Mesothelial cell of epicardium (in vitro differentiated cells): ENCODE measurements around the gene KCNJ5. TPM values are rescaled to one million over a fixed set of nuclear protein-coding genes. Genes with fewer than 3 reads are reported as not detected.
"Not testable (repeated sequence)": the region's sequence is repeated elsewhere in the genome, so short reads cannot be mapped to it uniquely, and the experiment has no call there.

Experiments used
- DNase-seq, 2 experiments: peaks; one replicate each; pipeline ENCODE4 v3.0.0; 2021; ENCODE audit warnings: low spot score in 2 of 2; ENCODE audit not compliant: unreplicated experiment in 2 of 2
- H3K27ac Mint-ChIP-seq: 2 replicates; pipeline ENCODE4 v1.8.0; 2021; ENCODE audit warnings: mixed read lengths
- H3K27me3 Mint-ChIP-seq: 2 replicates; pipeline ENCODE4 v1.8.0; 2021; ENCODE audit warnings: low read depth, mixed read lengths
- H3K36me3 Mint-ChIP-seq: 2 replicates; pipeline ENCODE4 v1.8.0; 2021; ENCODE audit warnings: mixed read lengths
- H3K4me1 Mint-ChIP-seq: 2 replicates; pipeline ENCODE4 v1.8.0; 2021; ENCODE audit warnings: mixed read lengths
- H3K4me3 Mint-ChIP-seq: 2 replicates; pipeline ENCODE4 v1.8.0; 2021; ENCODE audit warnings: mild to moderate bottlenecking, moderate library complexity, mixed read lengths
- H3K9me3 Mint-ChIP-seq: 2 replicates; pipeline ENCODE4 v1.8.0; 2021; ENCODE audit warnings: mixed read lengths
- total RNA-seq: library from RNA; stranded (reverse); gene quantifications from 3 replicates; pipeline ENCODE4 v1.2.1, GENCODE V29; 2021
- TF ChIP-seq, protein P1 (sequence below): fragments of 200-600 bp; sonication (generic); IDR thresholded peaks from one replicate; pipeline ENCODE4 v1.5.0; 2021; ENCODE audit warnings: antibody characterized with exemption; ENCODE audit not compliant: unreplicated experiment

The KCNJ5 gene
- total RNA-seq, 1 donor from 2014 or later, result 0.09 TPM

DNA sequence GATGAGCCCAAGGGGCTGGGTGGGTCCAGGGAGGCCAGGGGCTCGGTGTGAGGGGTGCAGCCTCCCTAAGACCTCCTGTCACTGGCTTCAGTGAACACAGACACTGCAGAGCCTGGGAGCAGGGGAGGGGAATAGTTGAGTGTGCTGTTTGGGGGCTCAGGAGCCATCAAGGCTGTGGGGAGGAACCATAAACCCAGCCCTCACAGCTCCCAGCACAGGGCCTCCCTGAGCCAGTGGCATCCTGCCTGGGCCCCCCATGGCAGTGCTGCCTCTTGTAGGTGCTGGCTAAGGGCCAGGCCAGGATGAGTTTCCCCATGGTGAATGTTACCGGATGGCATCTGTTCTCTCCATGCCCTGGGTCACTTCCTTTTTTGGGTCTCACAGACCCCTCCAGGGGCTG, 25.5 kb downstream of the KCNJ5 start:
- no peaks in the 10 kb centered on the region for H3K4me1 Mint-ChIP-seq
- DNase-seq, result no peak
- H3K36me3 Mint-ChIP-seq, result no peaks in the 10 kb centered on the region
- no peaks in the 10 kb centered on the region for H3K9me3 Mint-ChIP-seq
- peaks cover 14% of the 10 kb centered on the region for H3K27me3 Mint-ChIP-seq
- no peak overlapping the region for H3K4me3 Mint-ChIP-seq
- no peak overlapping the region for H3K27ac Mint-ChIP-seq
- TF ChIP-seq, protein P1, sequence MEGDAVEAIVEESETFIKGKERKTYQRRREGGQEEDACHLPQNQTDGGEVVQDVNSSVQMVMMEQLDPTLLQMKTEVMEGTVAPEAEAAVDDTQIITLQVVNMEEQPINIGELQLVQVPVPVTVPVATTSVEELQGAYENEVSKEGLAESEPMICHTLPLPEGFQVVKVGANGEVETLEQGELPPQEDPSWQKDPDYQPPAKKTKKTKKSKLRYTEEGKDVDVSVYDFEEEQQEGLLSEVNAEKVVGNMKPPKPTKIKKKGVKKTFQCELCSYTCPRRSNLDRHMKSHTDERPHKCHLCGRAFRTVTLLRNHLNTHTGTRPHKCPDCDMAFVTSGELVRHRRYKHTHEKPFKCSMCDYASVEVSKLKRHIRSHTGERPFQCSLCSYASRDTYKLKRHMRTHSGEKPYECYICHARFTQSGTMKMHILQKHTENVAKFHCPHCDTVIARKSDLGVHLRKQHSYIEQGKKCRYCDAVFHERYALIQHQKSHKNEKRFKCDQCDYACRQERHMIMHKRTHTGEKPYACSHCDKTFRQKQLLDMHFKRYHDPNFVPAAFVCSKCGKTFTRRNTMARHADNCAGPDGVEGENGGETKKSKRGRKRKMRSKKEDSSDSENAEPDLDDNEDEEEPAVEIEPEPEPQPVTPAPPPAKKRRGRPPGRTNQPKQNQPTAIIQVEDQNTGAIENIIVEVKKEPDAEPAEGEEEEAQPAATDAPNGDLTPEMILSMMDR, result no peak

DNA sequence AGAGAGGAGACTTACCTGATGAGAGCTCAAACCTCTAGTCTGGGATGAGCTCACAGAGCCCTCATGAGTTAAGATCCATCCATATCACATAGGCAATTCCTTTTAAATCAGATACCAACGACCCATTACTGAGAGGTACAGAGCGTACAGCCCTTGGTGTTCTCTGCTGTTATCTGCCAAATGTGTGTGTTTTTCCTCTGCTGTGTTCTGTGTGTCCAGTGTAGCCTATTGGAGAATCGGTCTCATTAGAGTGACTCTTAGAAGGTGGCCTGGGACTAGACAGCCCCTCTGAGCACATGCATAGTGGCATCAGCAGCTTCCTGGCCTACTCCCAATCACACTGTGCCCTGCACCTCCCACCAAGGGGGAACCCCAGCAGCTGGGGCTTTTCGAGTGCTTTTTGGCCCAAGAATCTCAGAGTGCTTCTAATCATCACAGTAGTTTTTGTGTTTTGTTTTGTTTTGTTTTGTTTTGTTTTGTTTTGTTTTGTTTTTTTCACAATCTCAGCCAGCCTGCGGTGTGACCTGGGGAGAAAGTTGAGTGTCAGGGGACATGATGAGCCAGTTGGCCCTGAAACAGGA, 26.1 kb downstream of the KCNJ5 start:
- Mint-ChIP-seq H3K27me3 (peaks cover 12% of the 10 kb centered on the region), H3K4me3 (no peak overlapping the region), H3K36me3 (no peaks in the 10 kb centered on the region), H3K4me1 (no peaks in the 10 kb centered on the region), H3K27ac (no peak overlapping the region), H3K9me3 (no peaks in the 10 kb centered on the region)
- DNase-seq, result no peak
- TF ChIP-seq, protein P1, result no peak

DNA sequence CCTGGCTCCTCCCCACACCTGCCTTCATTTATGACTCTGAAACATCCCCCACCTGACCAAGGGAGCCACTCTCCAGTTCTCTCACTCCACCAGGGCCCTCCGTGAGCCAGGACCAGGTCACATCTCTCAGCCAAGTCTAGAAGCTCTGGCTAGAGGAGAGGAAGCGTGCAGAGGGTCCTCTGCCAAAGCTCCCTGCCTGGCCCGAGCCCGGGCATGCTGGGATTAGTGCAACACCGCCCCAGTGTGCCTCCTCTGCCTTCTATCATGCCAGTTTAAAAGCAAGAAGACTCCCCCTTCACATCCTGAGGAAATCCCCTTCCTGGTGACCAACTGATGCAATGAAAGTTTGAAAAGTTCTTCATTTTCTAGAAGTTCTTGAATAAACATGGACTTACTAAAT, 28.1 kb downstream of the KCNJ5 start:
- H3K9me3 Mint-ChIP-seq, result no peaks in the 10 kb centered on the region
- peaks cover 3% of the 10 kb centered on the region for H3K27me3 Mint-ChIP-seq
- TF ChIP-seq, protein P1, result no peak

DNA sequence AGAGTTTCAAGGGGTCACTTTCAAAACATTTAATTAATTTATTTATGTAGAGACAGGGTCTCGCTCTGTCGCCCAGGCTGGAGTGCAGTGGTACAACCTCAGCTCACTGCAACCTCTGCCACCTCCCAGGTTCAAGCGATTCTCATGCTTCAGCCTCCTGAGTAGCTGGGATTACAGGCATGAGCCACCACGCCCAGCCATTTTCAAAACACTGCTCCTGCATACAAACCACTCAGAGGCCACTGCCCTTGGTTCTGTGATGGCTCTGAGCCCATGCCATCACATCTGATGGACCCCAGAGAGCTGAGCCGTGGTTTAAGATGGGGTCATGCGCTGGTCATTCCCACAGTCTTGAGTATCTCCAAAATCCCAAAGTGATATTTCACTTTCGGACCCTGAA, 28.5 kb downstream of the KCNJ5 start:
- not testable (repeated sequence) for DNase-seq, H3K4me1 Mint-ChIP-seq, H3K36me3 Mint-ChIP-seq, H3K9me3 Mint-ChIP-seq, H3K27me3 Mint-ChIP-seq, H3K4me3 Mint-ChIP-seq, H3K27ac Mint-ChIP-seq

More for the DNA sequence above, 28.1 kb downstream of the KCNJ5 start:
- Mint-ChIP-seq H3K27ac (no peak overlapping the region), H3K4me3 (no peak overlapping the region), H3K4me1 (no peaks in the 10 kb centered on the region), H3K36me3 (no peaks in the 10 kb centered on the region)
- no peak for DNase-seq

DNA sequence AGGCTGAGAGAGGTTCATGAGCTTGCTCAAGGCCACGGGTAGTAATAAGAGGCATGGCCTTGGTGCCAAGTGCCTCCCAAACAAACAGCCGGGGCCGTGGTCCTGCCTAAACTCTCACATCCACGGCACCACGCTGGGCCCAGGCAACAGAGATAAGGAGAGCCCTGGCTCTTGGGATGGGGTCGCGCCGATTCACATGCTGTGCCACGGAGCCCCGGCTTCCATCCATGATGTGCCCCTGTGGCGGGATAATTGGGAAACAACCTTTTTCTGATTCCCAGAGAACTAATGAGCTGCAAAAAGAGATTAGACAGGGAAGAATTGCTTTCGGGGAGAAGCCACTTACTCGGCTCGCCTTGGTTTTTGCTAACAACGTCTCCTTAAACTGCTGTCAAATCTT, 29.5 kb downstream of the KCNJ5 start:
- Mint-ChIP-seq H3K4me1 (no peaks in the 10 kb centered on the region), H3K27me3 (no peaks in the 10 kb centered on the region), H3K27ac (no peak overlapping the region), H3K36me3 (no peaks in the 10 kb centered on the region), H3K9me3 (no peaks in the 10 kb centered on the region), H3K4me3 (no peak overlapping the region)
- TF ChIP-seq, protein P1, result no peak
- DNase-seq, result no peak

DNA sequence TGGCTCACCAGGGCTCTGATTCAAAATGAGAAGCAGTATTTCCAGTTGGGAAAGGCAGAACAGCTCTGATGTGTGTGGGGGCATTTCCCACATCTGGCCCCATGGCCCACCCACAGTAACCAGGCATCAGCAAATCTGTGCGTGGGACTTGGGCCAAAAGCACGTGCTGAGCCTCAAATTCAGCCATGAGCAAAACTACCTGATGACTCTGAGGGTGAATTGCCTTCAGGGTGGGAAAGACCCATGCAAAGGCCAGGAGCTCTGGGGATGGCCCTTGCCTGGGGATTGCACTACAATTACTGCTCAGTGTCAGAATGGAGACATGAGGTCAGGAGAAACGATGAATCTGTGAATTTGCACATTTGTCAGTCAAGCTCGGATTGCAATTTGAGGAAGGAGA, 30.6 kb downstream of the KCNJ5 start:
- H3K4me3 Mint-ChIP-seq, result no peak overlapping the region
- TF ChIP-seq, protein P1, result no peak
- no peaks in the 10 kb centered on the region for H3K36me3 Mint-ChIP-seq
- H3K9me3 Mint-ChIP-seq, result no peaks in the 10 kb centered on the region
- H3K27me3 Mint-ChIP-seq, result peaks cover 2% of the 10 kb centered on the region
- no peak for DNase-seq
- no peak overlapping the region for H3K27ac Mint-ChIP-seq
- H3K4me1 Mint-ChIP-seq, result peaks cover 6% of the 10 kb centered on the region
